Upper lobe of left lung (tissue), 4 donors: Measurements from ENCODE around the gene PPP1R12B.
"Not testable (repeated sequence)": the region's sequence is repeated elsewhere in the genome, so short reads cannot be mapped to it uniquely, and the experiment has no call there.

Experiments
- EP300 ChIP-seq, 4 donors: sonication (generic); formaldehyde crosslinking; IDR thresholded peaks; one replicate each; pipeline ENCODE4 v1.5.1; 2017; ENCODE audit warnings: antibody characterized with exemption in 4 of 4, control low read depth in 2 of 4
- POLR2A ChIP-seq, 4 donors: fragments of 450-650 bp; IDR thresholded peaks; one replicate each; pipeline ENCODE4 v1.5.1; 2016 to 2017; ENCODE audit warnings: antibody characterized with exemption in 4 of 4, mild to moderate bottlenecking in 2 of 4
- POLR2AphosphoS5 ChIP-seq, 2 donors: sonication (generic); formaldehyde crosslinking; IDR thresholded peaks; one replicate each; pipeline ENCODE4 v1.5.1; 2017; ENCODE audit warnings: antibody characterized with exemption in 2 of 2
- TF ChIP-seq, protein P1 (sequence below), 6 experiments: fragments of 450-650 bp in 4 of 6; fragments of 200-600 bp in 2 of 6; sonication (generic) in 2 of 6; IDR thresholded peaks; one replicate each; pipeline ENCODE4 v1.5.1; 2016 to 2019; ENCODE audit warnings: antibody characterized with exemption in 6 of 6

DNA sequence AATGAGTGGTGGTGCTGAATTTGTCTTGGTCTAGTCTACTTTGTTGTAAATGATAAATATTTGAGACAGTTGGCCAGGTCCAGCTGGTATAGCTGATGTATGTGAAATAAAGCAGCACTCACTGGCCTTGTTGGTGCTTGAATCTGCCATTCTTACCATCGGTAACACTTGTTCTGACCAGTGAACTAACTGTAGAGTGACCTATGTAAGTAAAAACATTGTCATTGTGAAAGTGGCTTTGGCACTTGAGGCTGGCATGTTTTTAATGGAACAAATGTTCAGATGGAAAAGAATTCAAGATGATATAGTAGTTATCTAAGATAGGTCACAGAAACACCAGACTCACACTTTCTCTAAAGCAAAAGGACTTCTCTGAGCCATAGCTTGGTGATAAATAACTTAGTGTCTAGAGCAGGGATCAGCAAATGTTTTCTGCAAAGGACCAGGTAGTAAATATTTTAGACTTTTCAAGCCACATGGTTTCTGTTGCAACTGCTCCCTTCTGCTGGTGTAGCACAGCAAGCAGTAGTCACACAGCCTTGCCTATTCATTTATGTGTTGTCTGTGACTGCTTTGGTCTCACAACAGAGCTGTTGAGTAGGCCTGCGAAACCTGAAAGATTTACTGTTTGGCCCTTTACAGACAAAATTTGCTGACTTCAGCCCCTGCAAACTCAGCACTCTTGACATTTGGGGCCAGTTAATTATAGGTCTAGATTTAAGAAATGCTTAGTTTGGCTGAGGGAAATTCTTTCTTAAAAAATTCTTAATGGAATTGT is 124.0 kb downstream of the PPP1R12B start:
- not testable (repeated sequence) for TF ChIP-seq POLR2AphosphoS5, POLR2A, EP300 (IDR thresholded peaks at IDR 0.05)
- TF ChIP-seq, protein P1, sequence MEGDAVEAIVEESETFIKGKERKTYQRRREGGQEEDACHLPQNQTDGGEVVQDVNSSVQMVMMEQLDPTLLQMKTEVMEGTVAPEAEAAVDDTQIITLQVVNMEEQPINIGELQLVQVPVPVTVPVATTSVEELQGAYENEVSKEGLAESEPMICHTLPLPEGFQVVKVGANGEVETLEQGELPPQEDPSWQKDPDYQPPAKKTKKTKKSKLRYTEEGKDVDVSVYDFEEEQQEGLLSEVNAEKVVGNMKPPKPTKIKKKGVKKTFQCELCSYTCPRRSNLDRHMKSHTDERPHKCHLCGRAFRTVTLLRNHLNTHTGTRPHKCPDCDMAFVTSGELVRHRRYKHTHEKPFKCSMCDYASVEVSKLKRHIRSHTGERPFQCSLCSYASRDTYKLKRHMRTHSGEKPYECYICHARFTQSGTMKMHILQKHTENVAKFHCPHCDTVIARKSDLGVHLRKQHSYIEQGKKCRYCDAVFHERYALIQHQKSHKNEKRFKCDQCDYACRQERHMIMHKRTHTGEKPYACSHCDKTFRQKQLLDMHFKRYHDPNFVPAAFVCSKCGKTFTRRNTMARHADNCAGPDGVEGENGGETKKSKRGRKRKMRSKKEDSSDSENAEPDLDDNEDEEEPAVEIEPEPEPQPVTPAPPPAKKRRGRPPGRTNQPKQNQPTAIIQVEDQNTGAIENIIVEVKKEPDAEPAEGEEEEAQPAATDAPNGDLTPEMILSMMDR (IDR thresholded peaks at IDR 0.05), result not testable (repeated sequence)
